K562 (cell line): ENCODE data around the gene CFD.
A peak's percentile ranks its signal among the peaks of the same experiment; 100 is the strongest.

Experiments
- CBX2 ChIP-seq: fragments of 200-600 bp; sonication (generic); IDR thresholded peaks from one replicate; pipeline ENCODE4 v1.6.1; 2012; ENCODE audit warnings: mild to moderate bottlenecking, low read length, inconsistent platforms; ENCODE audit not compliant: insufficient read depth, poor library complexity, severe bottlenecking
- E2F6 ChIP-seq, 2 experiments: IDR thresholded peaks; 2 replicates each; pipeline ENCODE4 v1.6.1; 2011; ENCODE audit warnings: borderline replicate concordance in 1 of 2, control low read depth in 1 of 2, low read depth in 1 of 2, low read length in 1 of 2, mild to moderate bottlenecking in 1 of 2, mixed read lengths in 1 of 2, moderate library complexity in 1 of 2; ENCODE audit not compliant: insufficient read depth in 1 of 2, insufficient read length in 1 of 2, poor library complexity in 1 of 2, severe bottlenecking in 1 of 2; ENCODE audit errors: extremely low read depth in 1 of 2
- ETV1 ChIP-seq: fragments of 450-650 bp; conservative IDR thresholded peaks from 2 replicates; pipeline ENCODE4 v1.6.1; 2016; ENCODE audit warnings: missing genetic modification characterization, control low read depth, low read depth, missing compliant biosample characterization
- FOXJ3 ChIP-seq: sonication (generic); formaldehyde crosslinking; IDR thresholded peaks from 2 replicates; pipeline ENCODE4 v1.4.0; 2020; ENCODE audit warnings: mild to moderate bottlenecking, missing genetic modification reagents
- FOXK2 ChIP-seq, 2 experiments: fragments of 450-650 bp; IDR thresholded peaks in 1 of 2; conservative IDR thresholded peaks in 1 of 2; 2 replicates each; pipeline ENCODE4 v1.6.1; 2016; ENCODE audit warnings: low read depth in 2 of 2, mild to moderate bottlenecking in 1 of 2
- JUN ChIP-seq, 2 experiments: sonication (generic) in 1 of 2; formaldehyde crosslinking in 1 of 2; IDR thresholded peaks; 2 replicates each; pipeline versions ENCODE4 v1.6.1 to v1.8.0; 2012 to 2022; ENCODE audit warnings: borderline replicate concordance in 2 of 2, mild to moderate bottlenecking in 2 of 2, improper control_type of control experiment in 1 of 2, low read depth in 1 of 2, low read length in 1 of 2, missing genetic modification reagents in 1 of 2
- POLR2A ChIP-seq: fragments of 450-650 bp; conservative IDR thresholded peaks from 2 replicates; pipeline ENCODE4 v1.6.1; 2016
- ZBTB33 ChIP-seq: sonication (generic); formaldehyde crosslinking; IDR thresholded peaks from 2 replicates; pipeline ENCODE4 v1.8.1; 2023; ENCODE audit warnings: mild to moderate bottlenecking, missing genetic modification reagents
- ZBTB34 ChIP-seq: fragments of 250-450 bp; sonication (Bioruptor Pico); IDR thresholded peaks from 2 replicates; pipeline ENCODE4 v1.8.0; 2021; ENCODE audit warnings: mild to moderate bottlenecking, moderate library complexity
- ZNF133 ChIP-seq: fragments of 250-450 bp; sonication (Bioruptor Pico); IDR thresholded peaks from 2 replicates; pipeline ENCODE4 v1.4.0; 2020; ENCODE audit warnings: mild to moderate bottlenecking
- ZNF212 ChIP-seq: fragments of 450-650 bp; formaldehyde crosslinking; IDR thresholded peaks from 2 replicates; pipeline ENCODE4 v1.4.0; 2020; ENCODE audit warnings: mild to moderate bottlenecking
- ZNF76 ChIP-seq: fragments of 250-450 bp; sonication (Bioruptor Pico); IDR thresholded peaks from 2 replicates; pipeline ENCODE4 v1.4.0; 2020; ENCODE audit warnings: mild to moderate bottlenecking, moderate library complexity, borderline replicate concordance

- TF ChIP-seq FOXJ3 (CRISPR knock-in tag) (no peak), ZNF212 (CRISPR knock-in tag) (no peak), CBX2 (no peak), POLR2A (peak; percentile 68; the same call in 1 of the 2 replicates), E2F6 (IDR thresholded peaks at IDR 0.05; ENCODE audit: borderline replicate concordance in 1 of 2, extremely low read depth in 1 of 2, insufficient read depth in 1 of 2, insufficient read length in 1 of 2, low read depth in 1 of 2, low read length in 1 of 2, poor library complexity in 1 of 2, severe bottlenecking in 1 of 2) (no peak), ZBTB33 (CRISPR knock-in tag) (no peak), JUN (IDR thresholded peaks at IDR 0.05; ENCODE audit: borderline replicate concordance, low read depth, low read length) (0 out of 2 replicates have a peak, but pooled peaks have one; percentile 41), JUN (CRISPR knock-in tag; IDR thresholded peaks at IDR 0.05; ENCODE audit: borderline replicate concordance) (no peak), FOXK2 (conservative IDR thresholded peaks at IDR 0.05 in 1 of 2, IDR thresholded peaks at IDR 0.05 in 1 of 2; ENCODE audit: low read depth in 2 of 2) (no peak), ZNF133 (no peak), ETV1 (tag) (no peak), ZNF76 (CRISPR knock-in tag) (no peak), ZBTB34 (CRISPR knock-in tag) (no peak)
Measured at GRCh38 chr19:869245-870177, 10.0 kb downstream of the CFD start.
